Psoas muscle (tissue), 8 donors: ENCODE measurements around the gene SLC6A19. TPM values are rescaled to one million over a fixed set of nuclear protein-coding genes. Genes with fewer than 3 reads are reported as not detected.
A peak's percentile ranks its signal among the peaks of the same experiment; 100 is the strongest.

Source experiments
- ATAC-seq, 4 donors: fragments of 200-7000 bp; cut with Tn5 transposase; one replicate each; pipeline ENCODE4 v1.9.1; 2020; ENCODE audit warnings: moderate library complexity in 3 of 4, mild to moderate bottlenecking in 2 of 4
- DNase-seq, 2 donors: peaks; one replicate each; pipeline ENCODE4 v3.0.0-alpha.2; 2020
- H3K27ac ChIP-seq: fragments of 200-600 bp; one replicate; pipeline ENCODE4 v1.8.0; 2022
- H3K27me3 ChIP-seq, 3 donors: fragments of 200-600 bp in 1 of 3; one replicate each; pipeline versions ENCODE4 v1.6.1 to v1.8.0; 2013 to 2022; ENCODE audit warnings: low read length in 2 of 3, mild to moderate bottlenecking in 2 of 3, moderate library complexity in 1 of 3; ENCODE audit not compliant: insufficient read depth in 3 of 3
- H3K36me3 ChIP-seq, 2 donors: fragments of 200-600 bp in 1 of 2; one replicate each; pipeline versions ENCODE4 v1.6.1 to v1.8.0; 2013 to 2022; ENCODE audit warnings: low read depth in 1 of 2, mild to moderate bottlenecking in 1 of 2, moderate library complexity in 1 of 2; ENCODE audit not compliant: insufficient read depth in 1 of 2
- H3K4me1 ChIP-seq: fragments of 200-600 bp; one replicate; pipeline ENCODE4 v1.8.0; 2022
- H3K4me3 ChIP-seq: fragments of 200-600 bp; one replicate; pipeline ENCODE4 v1.8.0; 2022; ENCODE audit warnings: mild to moderate bottlenecking
- H3K9me3 ChIP-seq: fragments of 200-600 bp; one replicate; pipeline ENCODE4 v1.8.0; 2022
- CTCF ChIP-seq: fragments of 200-600 bp; IDR thresholded peaks from one replicate; pipeline ENCODE4 v1.8.0; 2022; ENCODE audit warnings: antibody characterized with exemption
- WGBS, 3 donors: extraction: QIAGEN DNeasy Blood & Tissue Kit; methylation state at CpG; one replicate each; pipeline versions ENCODE4 v1.1.6 to v1.1.7; 2013; 5-methylcytosine and 5-hydroxymethylcytosine counted together
- intact Hi-C, 2 donors: fragments of 100-400 bp; cut with DNase I; formaldehyde crosslinking; loops; one replicate each; pipeline versions ENCODE4 v1.11.0 to v1.14.2; 2022
- polyA plus RNA-seq, 3 donors: library from polyadenylated mRNA; stranded (reverse); fragments of 200-250 nt; gene quantifications; one replicate each; pipeline ENCODE4 v1.2.3, GENCODE V29; 2013
- total RNA-seq, 4 donors: library from RNA; stranded (reverse); fragmentation: NEBNext Ultra II Directional in 2 of 4; extraction: Animal tissue kit (Norgen Biotek cat#: 25700) in 2 of 4; gene quantifications; one replicate each; pipeline versions ENCODE4 v1.2.1 to v1.2.4, GENCODE V29; 2021 to 2023
- donor health status: healthy with polysubstance abuse.
- donor health status: DM: no; HTN: no; CAD: no; lungs with moderate emphysema.
- donor health status: Bipolar disorder and iron deficiency.
- donor health status: healthy.
- donor health status: DM: yes; HTN: yes; CAD: no.
- donor health status: DM: no; HTN: no; CAD: no.
- donor health status: DM: no; HTN: no; CAD: no.
- donor health status: DM: yes; HTN: yes; CAD: no.

Gene SLC6A19
- total and polyA plus RNA-seq, 7 donors, result 0.03 to 0.08 TPM; not detected in 5

- Histone ChIP-seq H3K27me3 (peaks cover 0 to 38% (median 5%) of the 10 kb centered on the region in 3 donors), H3K36me3 (no peaks in the 10 kb centered on the region), H3K9me3 (no peaks in the 10 kb centered on the region), H3K27ac (no peak overlapping the region), H3K4me1 (no peaks in the 10 kb centered on the region), H3K4me3 (no peak overlapping the region)
- intact Hi-C loops, result no loop called here
- ATAC-seq (no peak), DNase-seq (peak; percentile 7 to 34)
- WGBS, 3 donors, result 74 to 79% (median 79%) methylated on average over 28 of the region's 28 CpGs
- TF ChIP-seq CTCF, result no peak
Observed at GRCh38 chr5:1193591-1193985, 7.8 kb upstream of the SLC6A19 start.

- TF ChIP-seq CTCF, result no peak
- 84 to 92% (median 86%) methylated on average over 6 of the region's 6 CpGs for WGBS, 3 donors
- H3K36me3 ChIP-seq, result no peaks in the 10 kb centered on the region
- no peak overlapping the region for H3K4me3 ChIP-seq
- no peak overlapping the region for H3K27ac ChIP-seq
- DNase-seq, result no peak
- H3K27me3 ChIP-seq, result peaks cover 0 to 38% (median 5%) of the 10 kb centered on the region in 3 donors
- intact Hi-C loops, result no loop called here
- no peaks in the 10 kb centered on the region for H3K9me3 ChIP-seq
- no peak for ATAC-seq
- no peaks in the 10 kb centered on the region for H3K4me1 ChIP-seq
Observed at GRCh38 chr5:1194378-1194777, 7.0 kb upstream of the SLC6A19 start.

DNA sequence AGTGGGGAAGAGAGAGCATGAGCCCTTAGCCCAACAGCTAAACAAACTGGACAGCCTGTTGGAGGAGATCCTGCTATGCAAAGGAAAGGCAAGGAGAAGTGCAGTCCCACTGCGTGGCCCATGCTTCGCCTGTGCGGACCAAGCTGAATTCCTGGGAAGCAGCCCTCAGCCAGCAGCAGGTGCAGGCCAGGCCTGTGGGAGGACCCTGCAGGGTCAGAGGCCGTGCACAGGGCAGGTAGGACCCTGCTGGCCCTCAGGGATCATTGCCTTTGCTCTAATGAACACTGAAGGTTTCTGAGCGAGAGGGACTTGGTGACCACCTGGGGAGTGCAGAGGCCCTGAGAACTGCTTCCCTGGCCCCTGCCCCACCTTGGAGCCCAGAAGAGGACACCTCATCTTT lies 6.0 kb upstream of the SLC6A19 start:
- no peak overlapping the region for H3K27ac ChIP-seq
- H3K36me3 ChIP-seq, result no peaks in the 10 kb centered on the region
- TF ChIP-seq CTCF, result no peak
- H3K27me3 ChIP-seq, result peaks cover 0 to 37% (median 5%) of the 10 kb centered on the region in 3 donors
- no peaks in the 10 kb centered on the region for H3K4me1 ChIP-seq
- DNase-seq (peak; percentile 6 to 38), ATAC-seq (no peak)
- no peak overlapping the region for H3K4me3 ChIP-seq
- no peaks in the 10 kb centered on the region for H3K9me3 ChIP-seq
- 83 to 87% (median 83%) methylated on average over 5 of the region's 5 CpGs for WGBS, 3 donors
- intact Hi-C loops, result no loop called here

GRCh38 chr5:1195916-1196315 lies 5.5 kb upstream of the SLC6A19 start:
- no peaks in the 10 kb centered on the region for H3K4me1 ChIP-seq
- H3K4me3 ChIP-seq, result no peak overlapping the region
- no peak overlapping the region for H3K27ac ChIP-seq
- no peaks in the 10 kb centered on the region for H3K36me3 ChIP-seq
- 76 to 80% (median 79%) methylated on average over 24 of the region's 24 CpGs for WGBS, 3 donors
- H3K9me3 ChIP-seq, result no peaks in the 10 kb centered on the region
- intact Hi-C loops, result no loop called here
- TF ChIP-seq CTCF, result no peak
- no peak for ATAC-seq
- peaks cover 0 to 34% (median 9%) of the 10 kb centered on the region in 3 donors for H3K27me3 ChIP-seq
- peak; percentile 5 to 47 for DNase-seq

DNA sequence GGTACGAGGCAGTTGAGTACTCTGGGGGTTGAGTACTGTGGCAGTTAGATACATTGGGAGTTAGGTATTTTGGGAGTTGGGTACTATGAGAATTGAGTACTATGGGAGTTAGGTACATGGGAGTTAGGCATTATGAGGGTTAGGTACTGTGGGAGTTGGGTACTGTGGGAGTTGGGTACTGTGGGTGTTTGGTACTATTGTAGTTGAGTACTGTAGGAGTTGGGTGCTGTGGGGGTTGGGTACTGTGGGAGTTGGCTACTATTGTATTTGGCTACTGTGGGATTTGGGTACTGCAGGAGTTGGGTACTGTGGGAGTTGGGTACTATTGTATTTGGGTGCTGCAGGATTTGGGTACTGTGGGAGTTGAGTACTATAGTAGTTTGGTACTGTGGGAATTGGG lies 4.8 kb upstream of the SLC6A19 start:
- Histone ChIP-seq H3K36me3 (no peaks in the 10 kb centered on the region), H3K4me1 (no peaks in the 10 kb centered on the region), H3K27ac (no peak overlapping the region), H3K9me3 (no peaks in the 10 kb centered on the region), H3K4me3 (no peak overlapping the region), H3K27me3 (peaks cover 0 to 33% (median 9%) of the 10 kb centered on the region in 3 donors)
- intact Hi-C loops, result no loop called here
- ATAC-seq (no peak), DNase-seq (no peak)
- no peak for TF ChIP-seq CTCF
- 60 to 68% (median 67%) methylated on average over 1 of the region's 1 CpG for WGBS, 3 donors
